SHP77 treated with DMSO at 0.1 percent for 48 hours (cell line): ENCODE measurements around the gene TATDN2.

Source experiments
- DNase-seq: peaks from one replicate; lab custom pipeline; 2025; lab: John Stamatoyannopoulos, UW

TATDN2 gene

GRCh38 chr3:10319804-10320203, 71.5 kb downstream of the TATDN2 start:
- no peak for DNase-seq

- no peak for DNase-seq
These were observed 72.0 kb downstream of the TATDN2 start for GRCh38 chr3:10320320-10320677.

- no peak for DNase-seq
These were observed 73.5 kb downstream of the TATDN2 start for GRCh38 chr3:10321630-10322351.

- no peak for DNase-seq
These were observed 74.1 kb downstream of the TATDN2 start for GRCh38 chr3:10322352-10322710.

GRCh38 chr3:10327592-10327991, 79.3 kb downstream of the TATDN2 start:
- DNase-seq, result no peak

- DNase-seq, result no peak
These were observed 80.3 kb downstream of the TATDN2 start for GRCh38 chr3:10328460-10329071.

- no peak for DNase-seq
These were observed 81.3 kb downstream of the TATDN2 start for GRCh38 chr3:10329495-10330015.

- DNase-seq, result no peak
These were observed 82.1 kb downstream of the TATDN2 start for GRCh38 chr3:10330319-10330718.
